AG04449 (cell line): ENCODE measurements around the gene PCDH1.

Source experiments
- CTCF ChIA-PET: fragments of 350-600 bp; formaldehyde crosslinking; extraction: SDS; loops from one replicate; lab custom pipeline; 2021; ENCODE audit warnings: antibody characterized with exemption; lab: Yijun Ruan, JAX
- POLR2A ChIA-PET: fragments of 400-600, 350-600 bp; formaldehyde crosslinking; extraction: SDS; loops from one replicate; lab custom pipeline; 2020; ENCODE audit warnings: antibody characterized with exemption, inconsistent platforms; lab: Yijun Ruan, JAX
- DNase-seq: peaks from one replicate; pipeline ENCODE4 v3.0.0-alpha.2; 2010; ENCODE audit warnings: low read depth, low spot score
- H3K4me3 ChIP-seq: 2 replicates; pipeline ENCODE4 v1.5.1; 2011; ENCODE audit warnings: low read depth, mild to moderate bottlenecking, control low read depth, low read length
- CTCF ChIP-seq: IDR thresholded peaks from one replicate; pipeline ENCODE4 v1.5.1; 2011; ENCODE audit warnings: mild to moderate bottlenecking, moderate library complexity, low read length, control low read depth, inconsistent platforms; ENCODE audit not compliant: insufficient read depth; ENCODE audit errors: missing control alignments

The PCDH1 gene

GRCh38 chr5:141889282-141889871 lies 11.2 kb upstream of the PCDH1 start:
- DNase-seq: no peak
- no peak overlapping the region for H3K4me3 ChIP-seq
- TF ChIP-seq CTCF: peak; percentile 26
- POLR2A ChIA-PET: no interaction called here
- CTCF ChIA-PET: interaction anchor here (0.6 to 4.9 kb wide), 17 partner anchors 10 to 196 kb away, joined by 3 to 68 read pairs (median 5); partner anchors contain the start of genes PCDH1, PCDH12 and RNF14

GRCh38 chr5:141883892-141884318 lies 5.7 kb upstream of the PCDH1 start:
- TF ChIP-seq CTCF: no peak
- ChIA-PET POLR2A (no interaction called here), CTCF (interaction anchor here (0.9 to 12.8 kb wide), 7 partner anchors 29 to 219 kb away, joined by 4 to 567 read pairs (median 6); partner anchors contain the start of genes PCDH12 and RNF14)
- H3K4me3 ChIP-seq: no peak overlapping the region
- no peak for DNase-seq

GRCh38 chr5:141883184-141883891 lies 5.1 kb upstream of the PCDH1 start:
- CTCF ChIA-PET: interaction anchor here (0.9 to 12.8 kb wide), 8 partner anchors 24 to 218 kb away, joined by 3 to 567 read pairs (median 5); partner anchors contain the start of genes PCDH12 and RNF14
- POLR2A ChIA-PET: no interaction called here
- TF ChIP-seq CTCF: no peak
- H3K4me3 ChIP-seq: no peak overlapping the region
- DNase-seq: no peak

- ChIA-PET POLR2A (no interaction called here), CTCF (interaction anchor here (0.9 to 12.8 kb wide), 10 partner anchors 23 to 200 kb away, joined by 3 to 567 read pairs (median 6); partner anchors contain the start of genes PCDH12 and RNF14)
- no peak for DNase-seq
- TF ChIP-seq CTCF: no peak
- H3K4me3 ChIP-seq: no peak overlapping the region
These were observed 4.5 kb upstream of the PCDH1 start for GRCh38 chr5:141882594-141883183.

- no peak overlapping the region for H3K4me3 ChIP-seq
- no peak for TF ChIP-seq CTCF
- ChIA-PET POLR2A (no interaction called here), CTCF (interaction anchor here (0.9 to 12.8 kb wide), 13 partner anchors 9 to 217 kb away, joined by 3 to 567 read pairs (median 13); partner anchors contain the start of gene PCDH12)
- DNase-seq: no peak
These were observed 3.7 kb upstream of the PCDH1 start for GRCh38 chr5:141881886-141882285.
